ENCODE results near the gene ELAVL3.
"Not testable (repeated sequence)": the region's sequence is repeated elsewhere in the genome, so short reads cannot be mapped to it uniquely, and the experiment has no call there.

The ELAVL3 gene

GRCh38 chr19:11435057-11435832 is 45.6 kb downstream of the ELAVL3 start, which contains the start of the genes ODAD3 and PRKCSH:
ODAD3 (minus strand) TSS chr19:11435121; CDS start chr19:11435016, 105 bp downstream.
PRKCSH (plus strand) TSS chr19:11435635; CDS start chr19:11436118, 483 bp downstream.
- DNase-seq = peak; percentile 100

GRCh38 chr19:11434703-11435056 is 46.2 kb downstream of the ELAVL3 start:
- DNase-seq = no peak

GRCh38 chr19:11433526-11433925 is 47.3 kb downstream of the ELAVL3 start:
- DNase-seq = not testable (repeated sequence)

GRCh38 chr19:11426656-11427055 is 54.2 kb downstream of the ELAVL3 start:
- no peak for DNase-seq

GRCh38 chr19:11425719-11426457 is 55.0 kb downstream of the ELAVL3 start:
- no peak for DNase-seq

- no peak for DNase-seq
Measured at GRCh38 chr19:11423791-11424181, 57.1 kb downstream of the ELAVL3 start.

GRCh38 chr19:11423164-11423790 is 57.6 kb downstream of the ELAVL3 start:
- DNase-seq = no peak

- DNase-seq = no peak
Measured at GRCh38 chr19:11422163-11423065, 58.4 kb downstream of the ELAVL3 start.

GRCh38 chr19:11421371-11422098 is 59.3 kb downstream of the ELAVL3 start:
- DNase-seq = no peak

GRCh38 chr19:11420429-11421370 is 60.1 kb downstream of the ELAVL3 start:
- no peak for DNase-seq

GRCh38 chr19:11418549-11419506 is 62.0 kb downstream of the ELAVL3 start, which contains the start of gene RGL3:
RGL3 (minus strand) TSS chr19:11419314; CDS start chr19:11419278, 36 bp downstream.
- DNase-seq = peak; percentile 59

- peak; percentile 59 for DNase-seq
Measured at GRCh38 chr19:11418094-11418548, 62.7 kb downstream of the ELAVL3 start.

GRCh38 chr19:11416346-11417052 is 64.3 kb downstream of the ELAVL3 start:
- no peak for DNase-seq

- DNase-seq = no peak
Measured at GRCh38 chr19:11414544-11414943, 66.3 kb downstream of the ELAVL3 start.

GRCh38 chr19:11410682-11411081 is 70.2 kb downstream of the ELAVL3 start:
- DNase-seq = no peak

GRCh38 chr19:11408591-11408990 is 72.3 kb downstream of the ELAVL3 start:
- no peak for DNase-seq

GRCh38 chr19:11406703-11407236 is 74.1 kb downstream of the ELAVL3 start:
- not testable (repeated sequence) for DNase-seq
